Tibial nerve (tissue), 4 donors: Measurements from ENCODE around the gene CASZ1. TPM values are rescaled to one million over a fixed set of nuclear protein-coding genes. Genes with fewer than 3 reads are reported as not detected.

Experiments used
- DNase-seq, 2 donors: peaks; one replicate each; pipeline ENCODE4 v3.0.0-alpha.2; 2019; ENCODE audit warnings: low spot score in 2 of 2
- H3K27ac ChIP-seq, 4 donors: fragments of 200-600 bp; sonication (generic) in 3 of 4; one replicate each; pipeline ENCODE4 v1.5.1; 2017 to 2019; ENCODE audit warnings: mild to moderate bottlenecking in 1 of 4
- H3K27me3 ChIP-seq, 2 donors: fragments of 200-600 bp; sonication (generic) in 1 of 2; one replicate each; pipeline versions ENCODE4 v1.5.1 to v1.6.0; 2017 to 2019
- H3K36me3 ChIP-seq, 3 donors: fragments of 200-600 bp; sonication (generic); one replicate each; pipeline ENCODE4 v1.5.1; 2018 to 2019
- H3K4me1 ChIP-seq, 4 donors: fragments of 200-600 bp; sonication (generic) in 3 of 4; one replicate each; pipeline ENCODE4 v1.5.1; 2017 to 2019
- H3K4me3 ChIP-seq, 4 donors: fragments of 200-600 bp; sonication (generic) in 3 of 4; one replicate each; pipeline ENCODE4 v1.5.1; 2017 to 2019; ENCODE audit warnings: mild to moderate bottlenecking in 1 of 4, moderate library complexity in 1 of 4
- H3K9me3 ChIP-seq, 4 donors: fragments of 200-600 bp; sonication (generic) in 3 of 4; one replicate each; pipeline ENCODE4 v1.5.1; 2017 to 2019
- CTCF ChIP-seq, 5 experiments: fragments of 200-600 bp in 3 of 5; fragments of 450-650 bp in 2 of 5; sonication (generic) in 3 of 5; IDR thresholded peaks; one replicate each; pipeline ENCODE4 v1.5.1; 2016 to 2019; ENCODE audit warnings: antibody characterized with exemption in 5 of 5, mild to moderate bottlenecking in 3 of 5, moderate library complexity in 2 of 5
- EP300 ChIP-seq, 2 donors: sonication (generic); formaldehyde crosslinking; IDR thresholded peaks; one replicate each; pipeline ENCODE4 v1.6.1; 2017; ENCODE audit warnings: antibody characterized with exemption in 2 of 2, mild to moderate bottlenecking in 1 of 2
- POLR2A ChIP-seq, 2 donors: fragments of 450-650 bp; IDR thresholded peaks; one replicate each; pipeline ENCODE4 v1.6.1; 2017; ENCODE audit warnings: antibody characterized with exemption in 2 of 2, mild to moderate bottlenecking in 2 of 2, moderate library complexity in 2 of 2
- WGBS, 2 donors: methylation state at CpG; one replicate each; pipeline ENCODE4 v1.1.5; 2018; 5-methylcytosine and 5-hydroxymethylcytosine counted together
- total RNA-seq, 4 donors: library from RNA; depleted of rRNA; stranded (reverse); fragments of >200 nt; gene quantifications; one replicate each; pipeline ENCODE4 v1.1.0, GENCODE V29; 2016

The CASZ1 gene
- total RNA-seq, 4 donors from 2014 or later, result 1.7 to 7.5 (median 5.1) TPM

GRCh38 chr1:10659218-10659617, 137.2 kb downstream of the CASZ1 start:
- Histone ChIP-seq H3K36me3 (peaks cover 0 to 13% (median 0%) of the 10 kb centered on the region in 3 donors), H3K4me1 (peaks cover 0 to 15% (median 4%) of the 10 kb centered on the region in 4 donors), H3K4me3 (no peak overlapping the region), H3K27me3 (no peaks in the 10 kb centered on the region), H3K9me3 (no peaks in the 10 kb centered on the region), H3K27ac (no peak overlapping the region)
- TF ChIP-seq POLR2A (IDR thresholded peaks at IDR 0.05) (no peak), EP300 (IDR thresholded peaks at IDR 0.05) (no peak), CTCF (IDR thresholded peaks at IDR 0.05) (no peak)
- DNase-seq, result no peak
- WGBS, 2 donors, result 90 to 92% methylated on average over 17 to 18 of the region's 18 CpGs

GRCh38 chr1:10658396-10659066, 137.9 kb downstream of the CASZ1 start:
- no peak for DNase-seq
- Histone ChIP-seq H3K27ac (no peak overlapping the region), H3K27me3 (no peaks in the 10 kb centered on the region), H3K9me3 (no peaks in the 10 kb centered on the region), H3K4me3 (no peak overlapping the region), H3K36me3 (peaks cover 0 to 20% (median 0%) of the 10 kb centered on the region in 3 donors), H3K4me1 (peaks cover 0 to 8% (median 4%) of the 10 kb centered on the region in 4 donors)
- TF ChIP-seq POLR2A (IDR thresholded peaks at IDR 0.05), result no peak
- TF ChIP-seq CTCF (IDR thresholded peaks at IDR 0.05), result no peak
- no peak for TF ChIP-seq EP300 (IDR thresholded peaks at IDR 0.05)
- 70 to 82% methylated on average over 11 to 18 of the region's 19 CpGs for WGBS, 2 donors

GRCh38 chr1:10657088-10657847, 139.2 kb downstream of the CASZ1 start:
- no peaks in the 10 kb centered on the region for H3K27me3 ChIP-seq
- no peaks in the 10 kb centered on the region for H3K9me3 ChIP-seq
- no peak overlapping the region for H3K4me3 ChIP-seq
- no peak overlapping the region for H3K27ac ChIP-seq
- no peak for TF ChIP-seq CTCF (IDR thresholded peaks at IDR 0.05)
- no peak for TF ChIP-seq EP300 (IDR thresholded peaks at IDR 0.05)
- no peak for TF ChIP-seq POLR2A (IDR thresholded peaks at IDR 0.05)
- H3K4me1 ChIP-seq, result no peaks in the 10 kb centered on the region
- peaks cover 0 to 26% (median 0%) of the 10 kb centered on the region in 3 donors for H3K36me3 ChIP-seq
- no peak for DNase-seq
- 53 to 64% methylated on average over 25 to 29 of the region's 29 CpGs for WGBS, 2 donors

- Histone ChIP-seq H3K36me3 (peaks cover 0 to 26% (median 0%) of the 10 kb centered on the region in 3 donors), H3K27ac (no peak overlapping the region), H3K27me3 (peaks cover 0 to under 1% of the 10 kb centered on the region in 2 donors), H3K9me3 (no peaks in the 10 kb centered on the region), H3K4me1 (no peaks in the 10 kb centered on the region), H3K4me3 (no peak overlapping the region)
- 79 to 88% methylated on average over 9 to 10 of the region's 15 CpGs for WGBS, 2 donors
- no peak for DNase-seq
- TF ChIP-seq POLR2A (IDR thresholded peaks at IDR 0.05) (no peak), CTCF (IDR thresholded peaks at IDR 0.05) (no peak), EP300 (IDR thresholded peaks at IDR 0.05) (no peak)
These were observed 140.0 kb downstream of the CASZ1 start for GRCh38 chr1:10656431-10656830.

- TF ChIP-seq CTCF (IDR thresholded peaks at IDR 0.05), result no peak
- no peak for TF ChIP-seq EP300 (IDR thresholded peaks at IDR 0.05)
- TF ChIP-seq POLR2A (IDR thresholded peaks at IDR 0.05), result no peak
- Histone ChIP-seq H3K9me3 (no peaks in the 10 kb centered on the region), H3K27ac (no peak overlapping the region), H3K27me3 (peaks cover 0 to 8% of the 10 kb centered on the region in 2 donors), H3K36me3 (peaks cover 0 to 22% (median 0%) of the 10 kb centered on the region in 3 donors), H3K4me1 (peaks cover 0 to under 1% (median 0%) of the 10 kb centered on the region in 4 donors), H3K4me3 (no peak overlapping the region)
- no peak for DNase-seq
- WGBS, 2 donors, result 78 to 84% methylated on average over 10 of the region's 10 CpGs
These were observed 141.4 kb downstream of the CASZ1 start for GRCh38 chr1:10655002-10655401.
